GM18507 (cell line): ENCODE results near the gene CRACR2A.

Experiments used
- DNase-seq: peaks from one replicate; pipeline ENCODE4 v3.0.0; 2011; ENCODE audit warnings: low read depth; ENCODE audit not compliant: insufficient read length; ENCODE audit errors: extremely low spot score
- FAIRE-seq: peaks from 2 replicates; lab custom pipeline; 2011; peaks lifted over from hg19 to GRCh38; lab: Jason Lieb, UNC

The CRACR2A gene

DNA sequence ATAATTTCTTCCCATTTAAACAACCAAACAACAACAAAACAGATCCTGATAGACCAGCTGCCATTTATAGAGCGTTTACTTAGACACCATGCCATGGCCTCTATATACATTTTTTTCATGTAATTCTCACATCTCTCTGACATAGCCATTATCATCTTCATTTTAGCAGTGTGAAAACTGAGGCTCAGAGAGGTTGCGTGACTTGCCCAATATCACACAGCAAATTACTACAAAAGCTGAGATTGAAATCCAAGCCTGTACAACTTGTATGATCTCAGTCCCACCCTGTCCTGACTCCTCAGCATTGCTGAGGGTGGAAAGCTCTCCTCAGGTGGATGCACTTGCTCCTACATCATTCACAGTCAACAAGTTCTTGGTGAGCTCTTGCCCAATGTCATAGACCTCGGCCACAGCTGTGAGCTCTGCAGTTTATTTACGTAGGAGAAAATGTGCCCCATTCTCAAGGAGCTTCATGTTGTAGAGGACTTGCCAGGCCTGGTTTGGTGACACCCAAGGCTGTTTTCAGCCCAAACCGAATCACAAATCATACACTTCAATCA, 55.5 kb downstream of the CRACR2A start:
- no peak for DNase-seq
- FAIRE-seq = no peak

DNA sequence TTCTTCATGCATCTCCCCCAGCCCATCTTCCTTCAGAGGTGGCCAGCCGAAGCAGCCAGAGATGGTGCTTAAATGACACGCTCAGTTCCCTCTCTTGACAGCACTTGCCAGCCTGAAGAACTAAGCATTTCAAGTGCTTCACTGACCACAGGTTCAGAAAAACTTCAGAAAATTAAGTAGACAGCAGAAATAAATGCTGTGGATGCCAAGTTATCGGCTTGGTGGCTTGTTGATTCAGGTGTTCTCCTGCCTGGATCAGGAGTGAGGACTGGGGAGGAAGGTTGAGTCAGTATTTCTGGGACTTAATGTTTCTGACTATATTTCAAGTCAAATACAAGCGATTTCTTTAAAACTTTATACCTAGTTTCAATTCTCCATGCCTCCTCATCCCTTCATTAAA, 58.2 kb downstream of the CRACR2A start:
- no peak for DNase-seq
- FAIRE-seq = no peak

DNA sequence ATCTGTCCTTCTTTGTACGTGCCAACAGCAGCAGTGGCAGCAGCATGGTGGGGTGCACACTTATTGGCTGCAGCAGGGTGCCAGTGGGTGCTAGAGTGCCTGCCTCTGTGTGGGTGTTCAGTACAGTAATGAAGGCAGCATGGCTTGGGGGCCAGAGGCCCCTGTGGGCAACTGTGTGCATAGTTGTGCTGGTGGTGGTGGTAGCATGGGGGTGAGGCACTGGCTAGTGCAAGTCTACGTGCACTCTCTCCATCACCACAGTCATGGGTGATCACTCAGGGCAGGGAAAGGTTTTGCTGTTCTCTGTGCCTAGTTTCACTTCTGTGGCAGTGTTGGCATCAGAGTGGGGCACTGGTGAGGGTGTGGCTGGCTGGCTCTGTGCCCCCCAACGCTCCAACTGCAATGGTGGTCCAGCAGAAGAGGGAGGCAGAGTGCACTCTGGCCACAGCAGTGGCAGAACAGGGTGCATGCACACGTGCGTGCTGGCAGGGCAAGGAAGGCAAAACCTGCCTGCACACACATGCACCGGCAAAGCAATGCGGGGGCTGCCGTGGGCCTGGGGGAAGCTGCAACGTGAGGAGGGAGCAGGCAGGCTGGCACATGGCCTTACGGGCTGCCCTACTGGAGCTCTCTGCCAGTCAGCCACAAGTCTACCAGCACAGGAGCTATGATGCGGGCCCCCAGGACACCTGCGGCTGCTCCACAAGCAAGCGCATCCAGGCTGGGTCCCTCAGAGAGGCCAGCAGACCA, 60.1 kb downstream of the CRACR2A start:
- DNase-seq (no peak), FAIRE-seq (no peak)

DNA sequence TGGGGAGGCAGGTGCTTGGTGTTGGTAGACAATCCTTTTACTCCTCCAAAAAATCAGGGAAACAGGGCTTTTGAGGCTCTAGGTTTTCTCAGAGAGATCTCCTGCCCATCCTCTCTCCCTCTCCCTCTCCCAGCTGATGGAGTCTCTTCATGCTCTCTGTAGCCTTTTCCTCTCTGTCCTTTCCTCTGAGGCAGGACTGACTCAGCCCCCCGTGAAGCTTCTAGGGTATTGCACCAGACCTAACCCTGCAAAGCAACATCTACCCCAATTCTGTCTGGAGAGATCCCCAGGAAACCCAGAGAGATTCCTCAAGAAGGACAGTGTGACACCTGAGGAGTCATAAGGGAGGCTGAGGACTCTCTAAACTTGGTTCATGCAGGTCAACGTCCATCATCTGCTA, 66.4 kb downstream of the CRACR2A start:
- DNase-seq (no peak), FAIRE-seq (no peak)

DNA sequence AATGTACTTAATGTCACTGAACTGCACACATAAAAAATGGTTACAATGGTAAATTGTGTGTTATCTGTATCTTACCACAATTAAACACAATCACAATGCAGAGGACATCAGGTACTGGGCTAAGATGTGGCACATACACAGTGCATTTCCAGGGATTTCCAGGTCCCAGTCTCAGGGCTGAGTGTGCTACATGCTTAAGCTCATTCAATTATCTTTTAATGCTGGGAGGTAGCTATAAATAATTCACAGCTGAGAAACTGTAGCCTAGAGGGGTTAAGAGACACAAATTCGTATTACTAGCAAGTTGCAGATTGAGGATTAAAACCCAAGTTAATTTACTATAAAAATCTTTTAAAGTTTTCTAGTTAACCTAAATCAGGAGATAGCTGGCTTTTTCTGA, 67.1 kb downstream of the CRACR2A start:
- no peak for FAIRE-seq
- DNase-seq = no peak

DNA sequence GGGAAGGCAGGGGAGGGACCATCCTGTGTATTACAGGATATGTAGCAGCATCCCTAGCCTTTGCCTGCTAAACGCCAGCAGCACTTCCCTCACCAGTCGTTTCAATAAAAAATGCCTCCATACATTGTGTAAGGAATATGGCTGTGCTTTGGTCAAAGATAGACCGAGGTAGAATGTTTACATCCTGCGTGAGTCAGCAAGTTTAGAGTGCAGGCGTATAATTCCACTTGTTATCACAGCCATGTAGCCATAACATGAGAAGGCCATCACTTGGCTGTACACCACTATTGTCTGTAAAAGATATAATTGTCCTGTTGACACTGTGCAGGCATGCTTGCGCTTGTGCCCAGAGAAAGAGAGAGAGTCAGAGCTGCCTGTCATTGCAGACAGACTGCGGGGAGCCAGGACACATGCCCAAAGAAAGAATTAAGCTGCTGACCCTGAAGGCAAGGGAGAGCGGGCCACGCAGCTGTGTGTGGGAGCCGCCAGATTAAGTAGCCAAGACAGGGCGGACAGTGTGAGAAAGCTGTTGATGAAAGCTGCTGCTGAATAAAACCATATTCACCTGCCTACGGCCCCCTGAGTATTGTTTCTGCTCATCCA, 68.4 kb downstream of the CRACR2A start:
- no peak for DNase-seq
- no peak for FAIRE-seq

DNA sequence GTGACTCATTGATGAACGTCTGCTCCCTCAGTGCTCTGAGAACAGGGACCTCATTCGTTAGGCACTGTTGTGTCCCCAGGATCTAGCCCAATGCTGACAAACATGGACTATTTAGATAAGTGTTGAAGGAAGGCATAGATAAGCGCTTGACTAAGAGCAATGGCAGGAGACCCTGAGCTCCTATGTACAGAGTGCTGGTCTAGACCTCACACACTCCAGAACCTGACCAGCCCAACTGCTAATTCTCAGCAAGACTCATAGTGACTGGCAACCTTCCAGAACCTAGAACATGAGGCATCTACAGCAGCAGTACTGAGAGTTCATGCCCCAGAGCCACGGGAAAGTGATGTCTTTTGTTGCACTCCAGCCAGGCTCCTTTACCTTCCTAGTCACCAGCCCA, 69.2 kb downstream of the CRACR2A start:
- no peak for FAIRE-seq
- no peak for DNase-seq

DNA sequence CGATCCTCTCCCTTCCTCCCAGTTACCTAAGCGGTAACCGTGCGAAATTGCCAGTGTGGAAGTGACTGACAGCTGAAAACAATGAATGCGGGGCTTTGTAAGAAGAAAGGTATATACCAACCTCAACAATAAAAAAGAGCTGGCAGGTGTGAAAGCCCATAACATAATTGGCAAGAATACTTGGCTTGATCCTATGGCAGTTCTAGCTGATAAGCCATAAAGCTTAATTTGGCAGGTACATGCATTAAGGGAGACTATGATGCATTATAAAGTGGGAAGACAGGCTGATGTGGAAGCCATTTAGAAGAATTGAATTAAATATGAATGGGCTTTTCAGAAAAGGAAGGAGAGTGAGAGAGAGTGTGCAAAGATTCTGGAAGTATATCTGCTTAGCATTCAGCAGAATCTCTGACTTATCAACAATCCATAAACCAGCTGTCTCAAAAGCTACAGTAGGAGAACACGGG, 71.3 kb downstream of the CRACR2A start:
- no peak for DNase-seq
- FAIRE-seq = no peak

DNA sequence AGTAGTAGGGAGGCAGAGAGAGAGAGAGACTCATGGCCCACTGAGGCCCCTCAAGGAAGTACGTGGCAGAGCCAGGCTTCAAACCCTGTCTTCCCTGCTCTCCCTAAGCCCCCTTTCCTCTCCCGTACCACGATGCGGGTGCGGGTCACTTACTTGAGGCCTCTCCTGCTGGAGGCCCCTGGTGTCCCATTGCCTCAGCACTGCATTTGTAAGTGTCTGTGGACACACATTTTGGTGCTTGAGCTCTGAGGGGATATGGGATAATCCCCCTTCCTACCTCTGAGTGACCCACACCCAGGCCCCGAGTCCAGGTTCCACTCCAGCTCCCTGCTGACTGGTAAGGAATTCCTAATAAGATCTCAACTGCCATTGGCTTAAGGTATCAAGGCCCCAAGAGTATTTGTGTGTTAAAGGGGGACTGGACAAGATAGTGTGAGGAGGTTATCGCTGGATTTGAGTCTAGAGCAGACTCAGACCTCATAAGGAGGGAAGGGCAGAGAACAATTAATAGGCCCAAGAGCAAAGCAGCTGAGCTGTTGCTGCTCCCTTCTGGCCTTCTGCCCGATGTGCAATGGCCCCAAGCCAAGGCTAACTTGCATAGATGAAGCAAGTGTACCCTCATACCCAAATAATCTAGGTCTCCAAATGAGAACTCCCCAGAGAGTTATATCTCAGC, 71.9 kb downstream of the CRACR2A start:
- FAIRE-seq = no peak

DNA sequence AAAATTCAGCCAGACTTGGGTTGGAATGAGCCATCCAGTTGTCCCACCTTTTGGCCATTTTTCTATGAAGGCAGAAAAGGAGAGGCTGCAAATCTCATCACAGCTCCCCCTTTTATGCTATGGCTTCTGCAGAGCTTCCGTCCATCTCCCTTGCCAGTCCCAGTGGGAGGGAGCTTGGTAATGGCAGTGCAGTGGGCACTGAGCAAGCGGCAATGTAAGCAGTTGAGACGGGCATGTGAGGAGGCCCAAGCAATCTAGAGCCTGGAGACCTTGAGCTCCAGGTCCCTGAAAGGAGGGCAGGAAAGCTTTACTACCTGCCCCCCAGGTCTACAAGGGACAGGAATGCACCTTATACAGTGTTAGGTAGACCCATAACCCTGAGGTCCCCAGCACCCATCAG, 73.1 kb downstream of the CRACR2A start:
- DNase-seq (no peak), FAIRE-seq (no peak)

More for the DNA sequence above, 71.9 kb downstream of the CRACR2A start:
- no peak for DNase-seq

DNA sequence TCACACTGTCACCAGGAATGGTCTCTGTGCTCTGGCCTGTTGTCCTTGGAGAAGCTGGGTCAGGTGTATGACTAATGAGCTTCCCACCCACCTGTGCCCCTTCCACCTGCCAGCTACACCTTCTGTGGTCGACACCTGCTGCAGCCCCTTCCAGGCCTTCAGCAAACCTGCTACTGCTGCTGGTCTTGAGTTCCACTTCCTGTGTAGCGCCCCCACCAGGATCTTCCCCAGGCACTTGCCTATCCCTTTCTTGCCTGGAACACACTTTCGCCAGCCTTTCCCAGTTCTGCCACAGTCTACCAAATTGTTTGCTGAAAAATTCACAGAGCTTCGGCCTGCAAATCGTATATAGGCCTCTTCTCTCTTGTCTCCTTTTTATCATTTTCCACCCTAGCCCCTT, 75.3 kb downstream of the CRACR2A start:
- FAIRE-seq (no peak), DNase-seq (no peak)

DNA sequence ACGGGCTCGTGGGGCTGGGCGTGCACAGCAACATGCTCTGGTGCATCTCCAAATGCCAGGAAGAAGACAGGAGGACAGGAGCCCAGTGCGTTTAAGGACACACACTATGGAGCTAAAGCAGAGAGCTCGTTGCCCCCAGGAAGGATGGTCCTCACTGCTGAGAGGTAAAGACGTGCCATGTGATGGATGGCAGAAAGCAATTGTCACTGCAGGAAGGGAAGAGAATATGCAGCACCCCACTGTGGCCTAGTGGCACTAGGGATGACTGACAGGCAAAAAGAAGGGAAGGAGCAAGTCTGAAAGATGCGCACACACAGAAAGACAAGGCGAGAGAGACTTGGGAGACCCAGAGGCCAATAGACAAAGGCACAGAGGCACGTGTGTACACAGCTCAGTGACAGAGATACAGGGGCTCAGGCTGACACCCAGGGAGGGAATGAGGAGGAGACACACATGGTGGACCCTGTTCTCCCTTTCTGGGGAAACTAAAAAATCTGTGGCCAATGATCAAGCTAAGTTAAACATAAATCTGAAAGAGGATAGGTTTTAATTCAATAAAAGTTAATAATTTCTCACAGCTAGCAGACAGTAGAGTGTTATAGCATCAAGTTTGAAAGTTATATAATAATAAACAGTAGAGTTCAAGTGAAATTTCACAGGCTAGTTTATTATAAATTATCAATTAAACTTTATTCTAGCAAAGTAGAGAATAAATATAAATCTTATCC, 78.8 kb downstream of the CRACR2A start:
- no peak for DNase-seq
- FAIRE-seq = no peak

DNA sequence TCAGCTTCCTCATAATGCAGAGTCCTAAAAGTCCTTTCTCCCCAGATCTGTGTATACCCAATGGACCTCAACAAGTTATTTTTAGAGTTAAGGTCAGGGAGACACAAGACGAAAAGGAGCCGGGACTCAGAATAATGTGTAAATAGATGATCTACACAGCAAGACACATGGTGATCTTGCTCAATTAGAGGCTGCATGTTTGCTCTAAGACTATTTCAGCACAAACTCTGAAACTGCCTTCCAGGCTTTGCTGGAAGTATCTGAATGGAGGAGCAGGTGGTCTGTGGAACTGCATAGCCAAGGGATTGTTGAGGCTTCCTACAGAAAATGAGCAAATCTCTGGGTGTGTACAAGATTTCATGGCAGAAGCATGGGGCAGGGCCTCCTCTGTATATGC, 80.8 kb downstream of the CRACR2A start:
- FAIRE-seq (no peak), DNase-seq (no peak)

DNA sequence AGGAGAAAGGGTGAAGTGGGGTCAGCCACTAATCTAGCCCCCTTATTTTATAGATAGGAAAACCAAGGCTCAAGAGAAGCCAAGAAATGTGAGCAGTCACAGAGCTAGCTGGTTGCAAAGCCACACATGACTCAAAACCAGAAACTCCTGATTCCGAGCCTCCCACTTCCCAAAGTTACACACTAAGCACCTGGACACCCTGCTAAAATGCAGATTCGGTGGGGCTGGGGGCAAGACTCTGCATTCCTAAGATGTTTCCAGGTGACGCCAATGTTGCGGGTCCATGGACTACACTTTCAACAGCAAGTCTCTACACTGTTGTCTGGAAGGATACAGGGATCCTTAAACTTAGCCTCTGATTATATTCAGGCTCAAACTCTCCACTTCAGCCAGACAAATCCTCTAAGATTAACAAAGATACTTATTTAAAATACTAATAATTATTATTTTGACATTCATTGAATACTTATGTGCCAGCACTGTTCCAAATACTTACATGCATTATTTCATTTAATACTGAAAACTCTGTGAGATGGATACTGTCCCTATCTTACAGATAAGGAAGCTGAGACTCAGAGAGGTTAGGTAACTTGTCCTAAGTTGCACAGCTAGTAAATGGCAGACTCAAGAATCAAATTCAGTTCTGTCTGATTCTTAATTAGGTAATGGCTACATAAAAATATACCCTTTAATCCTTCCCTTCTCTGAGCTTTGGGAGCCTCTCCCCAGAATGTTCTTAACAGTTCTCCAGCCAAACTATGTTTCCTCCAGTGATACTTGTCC, 81.4 kb downstream of the CRACR2A start:
- FAIRE-seq (no peak), DNase-seq (no peak)

DNA sequence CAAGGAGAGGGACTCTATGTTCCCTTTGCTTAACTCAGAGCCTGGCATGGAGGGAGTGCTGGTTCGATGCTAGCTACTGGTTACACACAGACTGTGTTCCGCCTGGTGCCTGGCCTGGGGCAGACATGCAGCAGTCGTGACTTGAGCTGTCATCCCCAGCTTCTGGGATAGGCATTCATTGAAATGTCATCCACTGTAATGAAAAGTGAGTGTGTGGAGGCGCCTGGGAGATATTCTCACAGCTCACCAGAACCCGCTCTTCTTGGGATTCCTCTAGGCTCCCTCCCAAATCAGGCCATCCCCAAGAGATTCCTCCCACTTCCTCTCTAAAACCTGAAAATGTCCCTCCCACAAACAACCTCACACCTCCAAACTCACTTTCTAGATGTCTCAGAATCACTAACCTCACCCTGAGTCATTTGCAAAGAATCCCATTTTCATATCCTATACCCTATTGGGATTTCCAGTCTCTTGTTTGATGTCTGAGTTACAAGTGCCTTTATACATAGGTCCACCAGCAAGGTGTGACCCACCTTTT, 82.8 kb downstream of the CRACR2A start:
- DNase-seq (no peak), FAIRE-seq (no peak)

DNA sequence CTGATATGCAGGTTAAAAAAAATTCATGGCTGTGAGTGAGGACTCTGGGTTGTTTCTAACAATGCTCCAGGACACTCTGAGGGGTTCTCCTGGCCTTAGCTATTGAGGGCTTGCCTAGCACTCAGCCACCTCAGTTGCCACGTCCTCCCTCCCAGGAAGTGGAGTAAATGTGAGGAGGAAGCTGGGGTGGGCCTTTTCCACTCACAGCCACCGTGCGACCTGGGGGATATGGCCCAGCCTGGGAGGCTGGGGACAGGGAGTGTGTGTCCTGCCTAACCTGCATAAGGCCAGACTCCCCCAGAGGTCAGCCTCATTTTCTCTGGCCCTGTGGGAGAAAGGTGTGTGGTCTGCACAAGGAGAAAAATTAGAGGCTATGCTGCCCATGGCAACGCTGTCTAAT, 83.3 kb downstream of the CRACR2A start:
- FAIRE-seq (no peak), DNase-seq (no peak)

DNA sequence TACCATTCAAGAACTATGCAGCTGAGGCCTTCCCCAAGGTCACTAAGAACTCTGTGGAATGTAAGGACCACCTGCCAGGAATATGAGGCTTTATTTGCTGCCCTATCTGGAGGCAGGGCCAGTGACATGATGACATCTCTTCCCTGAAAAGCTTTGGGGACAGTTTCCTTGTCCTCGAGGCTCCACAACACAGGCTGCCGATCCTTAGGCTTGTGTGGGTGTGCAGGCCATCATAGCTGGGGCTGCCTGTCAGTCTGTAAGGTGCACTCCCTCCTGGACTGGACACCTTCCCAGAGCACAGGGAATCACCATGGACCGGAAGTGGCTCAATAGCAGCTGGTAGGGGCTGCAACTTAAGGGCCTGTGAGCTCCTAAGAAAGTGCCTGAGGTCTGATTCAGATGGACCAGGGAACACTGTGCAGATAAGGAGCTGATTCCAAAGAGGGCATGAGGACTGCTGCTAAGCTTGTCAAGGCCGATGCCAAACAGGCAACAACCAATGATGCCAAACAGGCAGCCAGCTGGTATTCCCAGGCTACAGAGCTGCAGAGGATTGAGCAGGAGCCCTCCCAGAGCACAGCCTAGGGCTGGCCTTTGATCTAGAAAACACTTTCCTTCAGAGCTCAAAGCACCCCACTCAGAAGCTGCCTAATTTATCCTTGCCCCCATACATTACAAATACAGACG, 84.3 kb downstream of the CRACR2A start:
- DNase-seq (no peak), FAIRE-seq (no peak)

DNA sequence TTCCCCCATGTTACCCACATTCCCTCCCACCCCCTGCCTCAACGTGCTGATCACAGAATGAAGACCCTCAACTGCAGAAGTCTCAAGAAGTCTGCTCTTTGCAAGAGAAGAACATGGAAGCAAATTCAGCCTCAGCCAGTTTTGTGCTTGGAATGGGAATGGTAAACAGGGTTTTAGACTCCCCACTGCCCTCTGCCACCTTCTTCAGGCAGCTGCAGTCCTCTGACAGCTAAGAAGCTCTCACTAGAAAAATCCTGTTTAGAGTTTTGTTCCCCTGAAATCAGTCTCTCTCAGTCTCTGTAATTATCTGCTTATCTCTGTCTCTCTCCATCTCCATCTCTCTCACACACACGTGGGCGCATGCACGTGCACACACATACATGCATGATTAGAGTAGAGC, 85.4 kb downstream of the CRACR2A start:
- FAIRE-seq = no peak
- no peak for DNase-seq
